ENCODE data around the gene CSPG4. TPM values are rescaled to one million over a fixed set of nuclear protein-coding genes. Genes with fewer than 3 reads are reported as not detected.

The CSPG4 gene
- total RNA-seq, 2 donors from 2014 or later = 32.6 to 55.6 TPM

- no peaks in the 10 kb centered on the region for H3K9me3 ChIP-seq
- TF ChIP-seq CTCF (IDR thresholded peaks at IDR 0.05) = no peak
- H3K4me3 ChIP-seq = no peak overlapping the region
- H3K4me1 ChIP-seq = peaks cover 4 to 31% of the 10 kb centered on the region in 2 donors
- no peaks in the 10 kb centered on the region for H3K36me3 ChIP-seq
- no peak overlapping the region for H3K27ac ChIP-seq
- H3K27me3 ChIP-seq = no peaks in the 10 kb centered on the region
- DNase-seq (ENCODE audit: low spot score) = no peak
Observed at GRCh38 chr15:75729326-75730069, 16.9 kb upstream of the CSPG4 start.

- DNase-seq (ENCODE audit: low spot score) = no peak
- TF ChIP-seq CTCF (IDR thresholded peaks at IDR 0.05) = peak; percentile 34 to 67
- Histone ChIP-seq H3K4me1 (peaks cover 4 to 41% of the 10 kb centered on the region in 2 donors), H3K9me3 (no peaks in the 10 kb centered on the region), H3K4me3 (no peak overlapping the region), H3K27ac (no peak overlapping the region), H3K27me3 (no peaks in the 10 kb centered on the region), H3K36me3 (no peaks in the 10 kb centered on the region)
Observed at GRCh38 chr15:75727851-75728715, 15.4 kb upstream of the CSPG4 start.

GRCh38 chr15:75727031-75727531 lies 14.4 kb upstream of the CSPG4 start:
- peaks cover 0 to 37% of the 10 kb centered on the region in 2 donors for H3K4me1 ChIP-seq
- no peaks in the 10 kb centered on the region for H3K27me3 ChIP-seq
- no peak for DNase-seq (ENCODE audit: low spot score)
- no peak overlapping the region for H3K4me3 ChIP-seq
- no peaks in the 10 kb centered on the region for H3K9me3 ChIP-seq
- no peak overlapping the region for H3K27ac ChIP-seq
- TF ChIP-seq CTCF (IDR thresholded peaks at IDR 0.05) = no peak
- H3K36me3 ChIP-seq = no peaks in the 10 kb centered on the region

- DNase-seq (ENCODE audit: low spot score) = no peak
- no peaks in the 10 kb centered on the region for H3K9me3 ChIP-seq
- H3K36me3 ChIP-seq = no peaks in the 10 kb centered on the region
- H3K27ac ChIP-seq = no peak overlapping the region
- no peaks in the 10 kb centered on the region for H3K27me3 ChIP-seq
- TF ChIP-seq CTCF (IDR thresholded peaks at IDR 0.05) = no peak
- H3K4me3 ChIP-seq = no peak overlapping the region
- H3K4me1 ChIP-seq = peaks cover 0 to 33% of the 10 kb centered on the region in 2 donors
Observed at GRCh38 chr15:75725719-75726607, 13.3 kb upstream of the CSPG4 start.

- Histone ChIP-seq H3K4me3 (no peak overlapping the region), H3K27ac (no peak overlapping the region), H3K4me1 (peaks cover 0 to 35% of the 10 kb centered on the region in 2 donors), H3K9me3 (no peaks in the 10 kb centered on the region), H3K27me3 (no peaks in the 10 kb centered on the region), H3K36me3 (no peaks in the 10 kb centered on the region)
- DNase-seq (ENCODE audit: low spot score) = no peak
- TF ChIP-seq CTCF (IDR thresholded peaks at IDR 0.05) = no peak
Observed at GRCh38 chr15:75725006-75725718, 12.5 kb upstream of the CSPG4 start.

Measured in right atrium auricular region (tissue), 2 donors.